Neuronal stem cell (in vitro differentiated cells): Measurements from ENCODE around the gene USP33.
"Not testable (repeated sequence)": the region's sequence is repeated elsewhere in the genome, so short reads cannot be mapped to it uniquely, and the experiment has no call there.

ENCODE experiments used
- DNase-seq: peaks from one replicate; pipeline ENCODE4 v3.0.0-alpha.2; 2013; ENCODE audit warnings: low spot score
- H2AFZ ChIP-seq: one replicate; pipeline ENCODE4 v1.6.1; 2013; ENCODE audit warnings: mild to moderate bottlenecking, low read length, inconsistent platforms
- H2AK5ac ChIP-seq: 2 replicates; pipeline ENCODE4 v1.6.1; 2013; ENCODE audit warnings: low read depth, mild to moderate bottlenecking, inconsistent platforms, low read length, moderate library complexity, mixed read lengths
- H2BK120ac ChIP-seq: 2 replicates; pipeline ENCODE4 v1.6.1; 2013; ENCODE audit warnings: low read depth, mild to moderate bottlenecking, inconsistent platforms, low read length, moderate library complexity, mixed read lengths
- H2BK12ac ChIP-seq: one replicate; pipeline ENCODE4 v1.6.1; 2013; ENCODE audit warnings: low read length, inconsistent platforms
- H2BK15ac ChIP-seq: 2 replicates; pipeline ENCODE4 v1.6.1; 2013; ENCODE audit warnings: mild to moderate bottlenecking, low read length, inconsistent platforms, mixed read lengths
- H2BK5ac ChIP-seq: one replicate; pipeline ENCODE4 v1.6.1; 2013; ENCODE audit warnings: inconsistent platforms, mild to moderate bottlenecking, low read length, moderate library complexity
- H3K14ac ChIP-seq: one replicate; pipeline ENCODE4 v1.6.1; 2013; ENCODE audit warnings: low read length, inconsistent platforms
- H3K18ac ChIP-seq: 2 replicates; pipeline ENCODE4 v1.6.1; 2013; ENCODE audit warnings: low read length, inconsistent platforms
- H3K23ac ChIP-seq: 2 replicates; pipeline ENCODE4 v1.6.1; 2013; ENCODE audit warnings: low read depth, mild to moderate bottlenecking, mixed read lengths, low read length, inconsistent platforms; ENCODE audit not compliant: poor library complexity
- H3K27ac ChIP-seq: replicated peaks from 3 replicates; pipeline ENCODE4 v1.5.1; 2013; ENCODE audit warnings: low read length, inconsistent platforms
- H3K27me3 ChIP-seq, 3 experiments: 2 replicates each; pipeline ENCODE4 v1.6.1; 2013; ENCODE audit warnings: low read length in 3 of 3, mild to moderate bottlenecking in 2 of 3, inconsistent platforms in 1 of 3, low read depth in 1 of 3, mixed read lengths in 1 of 3, moderate library complexity in 1 of 3; ENCODE audit not compliant: control insufficient read depth in 3 of 3, insufficient read depth in 3 of 3
- H3K36me3 ChIP-seq, 2 donors: replicated peaks in 1 of 2; 2 replicates each; pipeline ENCODE4 v1.6.1; 2013; ENCODE audit warnings: low read length in 2 of 2; ENCODE audit not compliant: control insufficient read depth in 2 of 2, insufficient read depth in 2 of 2
- H3K4ac ChIP-seq: 2 replicates; pipeline ENCODE4 v1.6.1; 2013; ENCODE audit warnings: inconsistent platforms, mild to moderate bottlenecking, low read length, moderate library complexity
- H3K4me1 ChIP-seq, 2 donors: 1 replicate in 1 of 2; 2 replicates in 1 of 2; pipeline ENCODE4 v1.6.1; 2013; ENCODE audit warnings: low read length in 2 of 2, low read depth in 1 of 2; ENCODE audit not compliant: control insufficient read depth in 2 of 2, insufficient read depth in 1 of 2
- H3K4me2 ChIP-seq: one replicate; pipeline ENCODE4 v1.6.1; 2013; ENCODE audit warnings: mild to moderate bottlenecking, low read length, inconsistent platforms; ENCODE audit not compliant: insufficient read depth, poor library complexity, severe bottlenecking
- H3K4me3 ChIP-seq, 2 donors: 2 replicates each; pipeline ENCODE4 v1.5.1; 2013; ENCODE audit warnings: low read length in 2 of 2, mild to moderate bottlenecking in 2 of 2, inconsistent platforms in 1 of 2, moderate library complexity in 1 of 2
- H3K79me1 ChIP-seq: one replicate; pipeline ENCODE4 v1.6.1; 2013; ENCODE audit warnings: low read depth, mild to moderate bottlenecking, inconsistent platforms, low read length, moderate library complexity
- H3K9ac ChIP-seq: one replicate; pipeline ENCODE4 v1.6.1; 2013; ENCODE audit warnings: mild to moderate bottlenecking, low read depth, low read length, inconsistent platforms; ENCODE audit not compliant: poor library complexity
- H3K9me3 ChIP-seq, 2 donors: replicated peaks in 1 of 2; 2 replicates each; pipeline versions ENCODE3 to v1.6.1; 2013; ENCODE audit warnings: low read length in 2 of 2, mild to moderate bottlenecking in 2 of 2, inconsistent platforms in 1 of 2, low read depth in 1 of 2, mixed read lengths in 1 of 2, moderate library complexity in 1 of 2; ENCODE audit not compliant: control insufficient read depth in 2 of 2, insufficient read depth in 1 of 2
- H4K8ac ChIP-seq: one replicate; pipeline ENCODE4 v1.6.1; 2013; ENCODE audit warnings: low read depth, mild to moderate bottlenecking, inconsistent platforms, low read length, moderate library complexity
- H4K91ac ChIP-seq: one replicate; pipeline ENCODE4 v1.6.1; 2013; ENCODE audit warnings: low read length, low read depth, mild to moderate bottlenecking, inconsistent platforms; ENCODE audit not compliant: poor library complexity
- WGBS, 2 donors: extraction: QIAGEN DNeasy Blood & Tissue Kit; methylation state at CpG; one replicate each; pipeline ENCODE4 v1.1.7; 2013; ENCODE audit warnings: missing lambda C conversion rate in 2 of 2, mixed read lengths in 1 of 2; ENCODE audit not compliant: insufficient read length in 2 of 2, insufficient replicate concordance in 1 of 2; ENCODE audit errors: extremely low coverage in 2 of 2; 5-methylcytosine and 5-hydroxymethylcytosine counted together

The USP33 gene

DNA sequence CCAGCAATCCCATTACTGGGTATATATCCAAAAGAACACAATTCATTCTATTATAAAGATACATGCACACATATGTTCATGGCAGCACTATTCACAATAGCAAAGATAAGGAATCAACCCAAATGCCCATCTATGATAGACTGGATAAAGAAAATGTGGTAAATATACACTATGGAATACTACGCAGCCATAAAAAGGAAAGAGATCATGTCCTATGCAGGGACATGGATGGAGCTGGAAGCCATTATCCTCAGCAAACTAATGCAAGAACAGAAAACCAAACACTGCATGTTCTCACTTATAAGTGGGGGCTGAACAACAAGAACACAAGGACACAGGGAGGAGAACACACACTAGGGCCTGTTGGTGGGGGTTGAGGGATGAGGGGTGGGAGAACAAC is 60.0 kb downstream of the USP33 start:
- H3K4ac ChIP-seq, H2BK120ac ChIP-seq: not testable (repeated sequence)
- WGBS, 2 donors, result no CpG with 5 or more reads among the region's 1 CpG

DNA sequence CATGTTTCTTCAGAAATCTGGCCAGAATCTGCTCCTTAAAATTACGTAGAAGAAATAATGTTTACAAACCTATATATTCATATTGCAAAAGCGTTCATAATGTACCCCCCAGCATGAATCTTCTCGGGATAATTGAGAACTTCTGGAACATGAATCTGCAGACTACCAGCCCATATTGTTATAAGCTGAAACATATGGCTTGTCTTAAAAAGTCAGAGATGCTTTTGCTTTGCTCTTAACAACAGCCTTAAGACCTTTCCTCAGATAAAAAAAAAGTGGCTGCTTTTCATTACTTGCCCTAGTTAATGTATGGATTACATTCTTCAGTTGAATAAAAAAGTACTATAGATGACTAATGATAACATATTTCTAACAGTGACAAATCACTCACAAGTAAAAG is 62.2 kb downstream of the USP33 start:
- H3K9ac ChIP-seq, result no peak overlapping the region
- no peaks in the 10 kb centered on the region for H3K4me1 ChIP-seq
- H3K14ac ChIP-seq, result no peak overlapping the region
- H3K4me2 ChIP-seq, result no peak overlapping the region
- no peak overlapping the region for H3K18ac ChIP-seq
- DNase-seq, result no peak
- no peak overlapping the region for H4K91ac ChIP-seq
- H2BK12ac ChIP-seq, result no peak overlapping the region
- H3K36me3 ChIP-seq, result peaks cover 0 to 68% of the 10 kb centered on the region in 2 donors
- no peaks in the 10 kb centered on the region for H3K27me3 ChIP-seq
- no peak overlapping the region for H2AK5ac ChIP-seq
- no peaks in the 10 kb centered on the region for H3K9me3 ChIP-seq
- no peak overlapping the region for H2BK120ac ChIP-seq
- no peak overlapping the region for H3K4ac ChIP-seq
- WGBS, 2 donors, result no CpG with 5 or more reads among the region's 3 CpGs
- no peak overlapping the region for H4K8ac ChIP-seq
- H3K4me3 ChIP-seq, result no peak overlapping the region
- no peak overlapping the region for H2BK5ac ChIP-seq
- no peak overlapping the region for H3K23ac ChIP-seq
- no peak overlapping the region for H2AFZ ChIP-seq
- H3K79me1 ChIP-seq, result no peaks in the 10 kb centered on the region
- H3K27ac ChIP-seq, result no peak overlapping the region
- H2BK15ac ChIP-seq, result no peak overlapping the region

More for the DNA sequence above, 60.0 kb downstream of the USP33 start:
- not testable (repeated sequence) for H3K23ac ChIP-seq, H2BK5ac ChIP-seq, H3K27me3 ChIP-seq, H3K4me2 ChIP-seq, H2BK12ac ChIP-seq, H2BK15ac ChIP-seq, H3K27ac ChIP-seq, H2AFZ ChIP-seq, H2AK5ac ChIP-seq, H3K4me3 ChIP-seq, H4K8ac ChIP-seq, H4K91ac ChIP-seq, DNase-seq, H3K14ac ChIP-seq, H3K9me3 ChIP-seq, H3K9ac ChIP-seq, H3K4me1 ChIP-seq, H3K18ac ChIP-seq, H3K79me1 ChIP-seq
- peaks cover 0 to 51% of the 10 kb centered on the region in 2 donors for H3K36me3 ChIP-seq

DNA sequence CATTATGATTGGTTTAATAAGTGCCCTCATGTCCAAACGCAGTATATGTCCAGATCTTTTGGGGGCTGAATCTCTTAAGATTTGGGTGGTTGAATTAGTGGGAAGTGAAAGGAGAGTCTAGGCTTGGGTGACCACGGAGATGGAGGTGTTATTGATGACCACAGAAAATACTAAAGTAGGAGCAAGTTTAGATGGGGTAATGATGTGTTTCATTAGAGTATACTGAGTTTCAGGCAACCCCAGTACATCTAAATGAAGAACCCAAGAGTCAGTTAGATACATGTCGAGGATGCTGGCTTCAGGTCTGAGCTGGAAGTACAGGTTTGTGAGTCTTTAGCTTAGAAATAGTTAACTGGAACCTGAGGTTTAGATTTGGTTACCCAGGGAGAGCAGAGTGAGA is 70.7 kb downstream of the USP33 start:
- Histone ChIP-seq H3K27ac (no peak overlapping the region), H4K91ac (no peak overlapping the region), H4K8ac (no peak overlapping the region), H2BK120ac (no peak overlapping the region), H2AFZ (no peak overlapping the region), H3K4me1 (peaks cover 0 to 4% of the 10 kb centered on the region in 2 donors), H3K9ac (no peak overlapping the region), H2BK12ac (no peak overlapping the region), H2AK5ac (no peak overlapping the region), H3K18ac (no peak overlapping the region), H3K4ac (no peak overlapping the region), H3K36me3 (peaks cover 0 to 15% of the 10 kb centered on the region in 2 donors), H3K9me3 (no peaks in the 10 kb centered on the region), H3K14ac (no peak overlapping the region), H3K27me3 (no peaks in the 10 kb centered on the region), H2BK5ac (no peak overlapping the region), H3K4me3 (no peak overlapping the region), H3K23ac (no peak overlapping the region), H3K79me1 (no peaks in the 10 kb centered on the region), H3K4me2 (no peak overlapping the region), H2BK15ac (no peak overlapping the region)
- DNase-seq, result no peak
- no CpG with 5 or more reads among the region's 3 CpGs for WGBS, 2 donors

DNA sequence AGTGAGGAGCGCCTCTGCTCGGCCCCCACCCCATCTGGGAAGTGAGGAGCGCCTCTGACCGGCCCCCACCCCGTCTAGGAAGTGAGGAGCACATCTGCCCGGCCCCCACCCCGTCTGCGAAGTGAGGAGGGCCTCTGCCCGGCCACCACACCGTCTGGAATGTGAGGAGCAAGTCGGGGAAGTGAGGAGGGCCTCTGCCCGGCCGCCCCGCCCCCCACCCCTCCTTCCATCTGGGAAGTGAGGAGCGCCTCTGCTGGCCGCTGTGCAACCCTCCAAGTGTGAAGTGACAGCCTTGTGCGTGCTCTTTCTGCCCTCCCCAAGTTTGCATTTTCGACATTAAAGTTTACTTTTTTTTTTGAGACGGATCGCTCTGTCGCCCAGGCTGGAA is 72.1 kb downstream of the USP33 start:
- Histone ChIP-seq H2AK5ac (peak overlapping the region; percentile 62), H2AFZ (no peak overlapping the region), H3K23ac (no peak overlapping the region), H2BK5ac (peak overlapping the region; percentile 94), H3K4me1 (peaks cover 0 to 6% of the 10 kb centered on the region in 2 donors), H3K4me2 (peak overlapping the region; percentile 33), H3K36me3 (peaks cover 0 to 4% of the 10 kb centered on the region in 2 donors), H2BK120ac (no peak overlapping the region), H3K9me3 (no peaks in the 10 kb centered on the region), H4K8ac (peak overlapping the region; percentile 65), H3K27ac (no peak overlapping the region), H3K27me3 (no peaks in the 10 kb centered on the region), H2BK15ac (peak overlapping the region; percentile 85), H3K4me3 (no peak overlapping the region), H3K18ac (peak overlapping the region; percentile 88), H3K79me1 (no peaks in the 10 kb centered on the region), H3K14ac (no peak overlapping the region), H3K9ac (no peak overlapping the region), H3K4ac (no peak overlapping the region), H2BK12ac (no peak overlapping the region), H4K91ac (peak overlapping the region; percentile 49)
- DNase-seq, result peak; percentile 52
- no CpG with 5 or more reads among the region's 21 CpGs for WGBS, 2 donors
